Chondrocyte (in vitro differentiated cells): ENCODE results near the gene KCNAB2. TPM values are rescaled to one million over a fixed set of nuclear protein-coding genes. Genes with fewer than 3 reads are reported as not detected.
A peak's percentile ranks its signal among the peaks of the same experiment; 100 is the strongest.

Source experiments
- DNase-seq: peaks from one replicate; pipeline ENCODE4 v3.0.0; 2021; ENCODE audit warnings: mixed read lengths, low spot score
- H3K27ac Mint-ChIP-seq: one replicate; pipeline ENCODE4 v1.8.0; 2021; ENCODE audit warnings: mild to moderate bottlenecking, moderate library complexity, mixed read lengths; ENCODE audit not compliant: unreplicated experiment
- H3K27me3 Mint-ChIP-seq: 2 replicates; pipeline ENCODE4 v1.8.0; 2021; ENCODE audit warnings: low read depth, mixed read lengths
- H3K36me3 Mint-ChIP-seq: 2 replicates; pipeline ENCODE4 v1.8.0; 2021; ENCODE audit warnings: low read depth, mixed read lengths
- H3K4me1 Mint-ChIP-seq: 2 replicates; pipeline ENCODE4 v1.8.0; 2021; ENCODE audit warnings: low read depth, mild to moderate bottlenecking, mixed read lengths
- H3K4me3 Mint-ChIP-seq: one replicate; pipeline ENCODE4 v1.8.0; 2021; ENCODE audit warnings: mild to moderate bottlenecking, moderate library complexity, mixed read lengths; ENCODE audit not compliant: unreplicated experiment
- H3K9me3 Mint-ChIP-seq: 2 replicates; pipeline ENCODE4 v1.8.0; 2021; ENCODE audit warnings: low read depth, mixed read lengths
- CTCF ChIP-seq: fragments of 200-600 bp; sonication (generic); IDR thresholded peaks from 2 replicates; pipeline ENCODE4 v1.5.0; 2021; ENCODE audit warnings: antibody characterized with exemption, mild to moderate bottlenecking, moderate library complexity
- total RNA-seq: library from RNA; stranded (reverse); gene quantifications from 3 replicates; pipeline ENCODE4 v1.2.1, GENCODE V29; 2021

The KCNAB2 gene
- total RNA-seq, 1 donor from 2014 or later = 5.2 TPM

- no peaks in the 10 kb centered on the region for H3K9me3 Mint-ChIP-seq
- H3K27me3 Mint-ChIP-seq = peaks cover 11% of the 10 kb centered on the region
- DNase-seq = peak; percentile 86
- no peak overlapping the region for H3K27ac Mint-ChIP-seq
- TF ChIP-seq CTCF = no peak
- H3K4me1 Mint-ChIP-seq = no peaks in the 10 kb centered on the region
- no peaks in the 10 kb centered on the region for H3K36me3 Mint-ChIP-seq
- no peak overlapping the region for H3K4me3 Mint-ChIP-seq
Measured at GRCh38 chr1:5999711-6000443, 45.8 kb upstream of the KCNAB2 start.

DNA sequence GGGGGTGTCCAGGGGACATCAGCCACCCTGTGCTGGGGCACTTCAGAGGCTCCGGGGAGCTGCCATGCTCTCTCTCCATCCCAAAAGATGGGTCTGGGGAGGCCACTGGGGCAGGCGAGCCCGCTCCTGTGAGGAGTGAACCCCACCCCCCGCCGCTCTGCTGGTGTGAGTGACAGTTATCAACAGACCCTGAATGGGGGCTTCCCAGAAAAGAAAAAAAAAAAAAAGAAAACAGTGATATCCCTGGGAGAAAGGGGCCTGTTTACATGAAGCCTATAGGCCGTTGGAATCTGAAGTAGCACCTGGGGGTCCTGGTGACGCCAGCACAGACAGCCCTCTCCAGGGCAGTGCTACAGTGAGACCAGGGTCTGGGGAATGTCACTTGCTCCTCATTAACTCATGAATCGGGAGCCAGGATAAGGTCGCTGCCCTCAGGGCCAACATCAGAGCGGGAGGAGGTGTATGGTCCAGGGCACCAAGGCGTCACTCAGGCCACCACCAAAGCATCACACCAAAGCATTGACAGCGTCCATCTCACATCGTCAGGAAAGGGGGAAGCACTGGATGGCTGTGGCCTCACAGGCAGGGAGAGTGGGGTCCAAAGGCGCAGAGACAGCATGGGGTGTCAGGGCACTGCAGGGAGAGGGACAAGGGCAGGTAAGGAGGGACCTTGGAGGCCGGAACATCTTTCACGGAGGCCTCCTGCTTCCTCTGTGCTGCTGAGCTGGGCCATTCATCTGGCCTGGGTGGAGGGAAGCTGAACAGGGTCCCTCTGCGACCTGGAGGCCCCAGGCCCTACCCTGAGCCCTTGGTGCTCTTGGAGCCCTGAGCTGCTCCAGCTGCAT, 45.0 kb upstream of the KCNAB2 start:
- Mint-ChIP-seq H3K9me3 (no peaks in the 10 kb centered on the region), H3K4me1 (no peaks in the 10 kb centered on the region), H3K36me3 (no peaks in the 10 kb centered on the region), H3K4me3 (no peak overlapping the region), H3K27ac (no peak overlapping the region), H3K27me3 (peaks cover 11% of the 10 kb centered on the region)
- peak; percentile 71 for DNase-seq
- no peak for TF ChIP-seq CTCF

DNA sequence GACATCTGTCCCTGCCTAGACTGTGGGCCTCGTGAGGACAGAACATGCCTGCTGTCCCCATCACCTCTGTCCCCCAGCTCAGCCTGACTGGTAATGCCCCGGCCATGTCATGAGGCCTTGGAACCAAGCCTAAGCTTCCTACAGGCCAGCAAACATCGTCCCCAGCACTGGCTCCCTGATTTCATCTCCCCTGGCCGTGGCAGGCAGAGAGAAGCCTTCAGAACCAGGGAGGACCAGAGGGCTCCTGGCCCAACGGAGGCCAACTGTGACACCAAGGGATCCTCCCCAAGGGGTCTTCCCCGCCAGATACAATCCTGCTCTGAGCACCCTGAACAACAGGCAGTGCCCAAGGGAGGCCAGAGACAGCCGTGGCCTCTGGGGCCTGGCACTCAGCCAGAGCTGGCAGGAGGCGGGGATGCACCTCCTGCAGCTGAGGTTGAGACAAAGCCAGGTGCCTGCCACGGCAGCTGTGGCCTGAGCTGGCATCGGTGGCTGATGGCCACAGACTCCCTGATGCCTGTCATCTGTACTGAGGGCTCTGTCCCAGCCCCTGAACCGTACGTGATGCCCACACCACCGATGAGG, 43.6 kb upstream of the KCNAB2 start:
- no peak overlapping the region for H3K4me3 Mint-ChIP-seq
- H3K4me1 Mint-ChIP-seq = no peaks in the 10 kb centered on the region
- H3K36me3 Mint-ChIP-seq = no peaks in the 10 kb centered on the region
- H3K9me3 Mint-ChIP-seq = no peaks in the 10 kb centered on the region
- no peak overlapping the region for H3K27ac Mint-ChIP-seq
- no peak for TF ChIP-seq CTCF
- DNase-seq = peak; percentile 80
- H3K27me3 Mint-ChIP-seq = peaks cover 16% of the 10 kb centered on the region

DNA sequence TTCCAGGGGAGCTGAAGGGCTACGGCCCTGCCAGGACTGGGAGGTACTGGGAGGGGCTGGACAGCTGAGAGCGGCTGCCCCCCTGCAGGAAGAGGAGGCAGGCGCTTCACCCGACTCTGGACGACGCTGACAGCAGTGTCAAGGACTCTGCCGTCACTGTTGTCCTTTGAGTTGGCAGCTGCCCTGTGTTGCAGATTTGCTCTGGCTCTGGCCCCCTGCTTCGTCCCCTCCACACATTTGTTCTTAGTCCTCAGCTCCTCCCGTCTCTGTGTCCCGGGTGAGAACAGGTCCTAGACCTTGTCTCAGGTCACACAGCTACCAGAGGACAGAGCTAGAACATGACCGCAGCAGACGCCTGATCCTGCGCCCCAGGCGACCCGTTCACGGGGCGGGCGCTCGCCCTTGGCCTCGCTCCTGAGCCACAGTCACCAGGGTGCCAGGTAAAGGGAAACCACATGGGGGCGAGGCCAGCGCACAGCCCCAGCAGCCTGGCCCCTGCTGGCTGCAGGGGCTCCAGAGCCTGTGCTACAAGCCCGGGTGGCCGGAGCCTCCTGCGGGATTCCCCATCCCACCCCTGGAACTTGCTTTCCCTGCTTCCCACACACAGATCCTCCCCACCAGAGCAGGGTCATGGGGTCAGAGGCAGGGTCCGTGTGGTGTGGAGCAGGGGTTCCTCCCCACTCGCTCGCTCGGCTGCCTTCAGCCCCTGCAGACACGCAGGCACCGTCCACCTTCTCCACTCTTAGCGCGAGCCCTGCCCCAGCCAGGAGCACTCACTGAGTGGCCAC, 42.8 kb upstream of the KCNAB2 start:
- DNase-seq = peak; percentile 69
- no peak for TF ChIP-seq CTCF
- H3K4me1 Mint-ChIP-seq = no peaks in the 10 kb centered on the region
- H3K4me3 Mint-ChIP-seq = no peak overlapping the region
- H3K27me3 Mint-ChIP-seq = peaks cover 16% of the 10 kb centered on the region
- no peak overlapping the region for H3K27ac Mint-ChIP-seq
- no peaks in the 10 kb centered on the region for H3K36me3 Mint-ChIP-seq
- H3K9me3 Mint-ChIP-seq = no peaks in the 10 kb centered on the region
